ENCODE measurements around the gene STRA8.

Gene STRA8

DNA sequence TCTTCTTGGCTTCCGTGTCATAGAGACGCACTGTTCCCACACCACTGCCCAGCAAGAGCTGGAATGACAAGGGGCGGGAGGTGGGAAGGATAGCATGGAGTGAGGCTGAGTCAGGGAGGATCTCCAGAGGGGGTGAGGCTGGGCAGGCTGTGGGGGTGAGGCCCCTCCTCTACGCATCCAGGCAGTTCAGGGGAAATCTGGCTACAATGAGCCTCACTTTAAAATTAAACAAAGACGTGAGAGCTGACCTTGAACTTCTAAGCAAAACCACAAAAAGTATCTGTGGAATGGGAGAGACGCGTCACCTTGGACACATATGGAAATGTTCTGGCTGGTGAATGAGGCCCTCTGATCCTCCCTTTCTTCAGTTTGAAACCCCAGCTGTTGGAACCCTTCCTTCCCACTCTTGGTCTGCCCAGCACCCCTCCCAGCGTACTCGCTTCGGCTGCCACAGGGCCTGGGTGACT is 40.0 kb upstream of the STRA8 start:
- no peak overlapping the region for H3K27ac ChIP-seq
- TF ChIP-seq, protein P1, sequence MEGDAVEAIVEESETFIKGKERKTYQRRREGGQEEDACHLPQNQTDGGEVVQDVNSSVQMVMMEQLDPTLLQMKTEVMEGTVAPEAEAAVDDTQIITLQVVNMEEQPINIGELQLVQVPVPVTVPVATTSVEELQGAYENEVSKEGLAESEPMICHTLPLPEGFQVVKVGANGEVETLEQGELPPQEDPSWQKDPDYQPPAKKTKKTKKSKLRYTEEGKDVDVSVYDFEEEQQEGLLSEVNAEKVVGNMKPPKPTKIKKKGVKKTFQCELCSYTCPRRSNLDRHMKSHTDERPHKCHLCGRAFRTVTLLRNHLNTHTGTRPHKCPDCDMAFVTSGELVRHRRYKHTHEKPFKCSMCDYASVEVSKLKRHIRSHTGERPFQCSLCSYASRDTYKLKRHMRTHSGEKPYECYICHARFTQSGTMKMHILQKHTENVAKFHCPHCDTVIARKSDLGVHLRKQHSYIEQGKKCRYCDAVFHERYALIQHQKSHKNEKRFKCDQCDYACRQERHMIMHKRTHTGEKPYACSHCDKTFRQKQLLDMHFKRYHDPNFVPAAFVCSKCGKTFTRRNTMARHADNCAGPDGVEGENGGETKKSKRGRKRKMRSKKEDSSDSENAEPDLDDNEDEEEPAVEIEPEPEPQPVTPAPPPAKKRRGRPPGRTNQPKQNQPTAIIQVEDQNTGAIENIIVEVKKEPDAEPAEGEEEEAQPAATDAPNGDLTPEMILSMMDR (IDR thresholded peaks at IDR 0.05) = no peak
- no peaks in the 10 kb centered on the region for H3K27me3 ChIP-seq
- H3K4me3 ChIP-seq (ENCODE audit: low read depth in 1 of 2, low read length in 1 of 2) = no peak overlapping the region
- no peaks in the 10 kb centered on the region for H3K4me1 ChIP-seq (ENCODE audit: control insufficient read depth in 1 of 2, insufficient read depth in 1 of 2, low read depth in 1 of 2, low read length in 1 of 2)
- H3K36me3 ChIP-seq = peaks cover 84% of the 10 kb centered on the region
- no peaks in the 10 kb centered on the region for H3K9me3 ChIP-seq

DNA sequence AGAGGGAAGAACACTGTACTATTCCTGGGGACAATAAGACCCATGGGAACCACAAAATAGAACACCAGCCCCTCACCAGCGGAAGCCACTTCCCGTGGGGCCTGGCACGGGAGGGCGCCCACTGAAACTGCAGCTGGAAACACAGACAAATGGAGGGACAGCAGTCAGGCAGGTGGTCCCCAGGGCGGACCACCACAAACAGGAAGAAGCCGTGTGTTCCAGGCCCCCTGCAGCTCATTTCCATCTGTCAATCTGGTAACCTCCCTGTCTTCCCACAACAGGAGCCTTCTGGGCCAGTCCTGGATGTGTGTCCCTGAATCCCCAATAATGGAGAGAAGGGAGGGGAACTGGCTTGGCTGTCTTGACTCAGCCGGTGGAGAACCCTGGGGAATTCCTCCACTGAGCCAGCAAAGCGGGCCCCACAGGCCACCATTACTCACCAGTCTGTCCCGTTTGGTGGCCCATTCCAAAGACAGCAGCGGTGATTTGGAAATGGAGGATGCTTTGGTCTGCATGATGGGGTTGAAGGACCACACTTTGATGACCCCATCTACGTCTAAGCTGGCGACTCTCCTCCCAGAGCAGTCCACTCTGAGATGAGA is 39.0 kb upstream of the STRA8 start:
- Histone ChIP-seq H3K27ac (no peak overlapping the region), H3K27me3 (no peaks in the 10 kb centered on the region), H3K36me3 (peaks cover 84% of the 10 kb centered on the region), H3K4me3 (ENCODE audit: low read depth in 1 of 2, low read length in 1 of 2) (no peak overlapping the region), H3K4me1 (ENCODE audit: control insufficient read depth in 1 of 2, insufficient read depth in 1 of 2, low read depth in 1 of 2, low read length in 1 of 2) (no peaks in the 10 kb centered on the region), H3K9me3 (no peaks in the 10 kb centered on the region)
- TF ChIP-seq, protein P1 (IDR thresholded peaks at IDR 0.05) = no peak

DNA sequence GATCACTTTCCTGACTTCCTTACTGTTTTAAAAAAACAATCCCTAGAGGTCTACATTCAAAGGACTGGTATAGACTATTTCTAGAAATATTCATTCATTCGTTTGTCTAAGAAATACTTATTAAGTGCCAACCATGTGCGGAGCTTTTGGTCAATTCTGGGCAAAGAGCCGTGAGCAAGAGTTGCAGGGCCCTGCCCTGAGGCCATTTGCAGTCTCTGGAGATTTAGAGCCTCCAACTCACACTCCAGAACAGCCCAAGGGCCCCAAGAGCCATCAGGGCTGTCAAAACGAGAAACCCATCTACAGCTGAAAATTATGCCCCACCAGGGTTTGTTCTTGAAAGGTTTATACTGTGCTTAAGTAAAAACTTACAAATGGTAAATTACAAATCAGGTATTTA is 38.5 kb upstream of the STRA8 start:
- no peaks in the 10 kb centered on the region for H3K27me3 ChIP-seq

DNA sequence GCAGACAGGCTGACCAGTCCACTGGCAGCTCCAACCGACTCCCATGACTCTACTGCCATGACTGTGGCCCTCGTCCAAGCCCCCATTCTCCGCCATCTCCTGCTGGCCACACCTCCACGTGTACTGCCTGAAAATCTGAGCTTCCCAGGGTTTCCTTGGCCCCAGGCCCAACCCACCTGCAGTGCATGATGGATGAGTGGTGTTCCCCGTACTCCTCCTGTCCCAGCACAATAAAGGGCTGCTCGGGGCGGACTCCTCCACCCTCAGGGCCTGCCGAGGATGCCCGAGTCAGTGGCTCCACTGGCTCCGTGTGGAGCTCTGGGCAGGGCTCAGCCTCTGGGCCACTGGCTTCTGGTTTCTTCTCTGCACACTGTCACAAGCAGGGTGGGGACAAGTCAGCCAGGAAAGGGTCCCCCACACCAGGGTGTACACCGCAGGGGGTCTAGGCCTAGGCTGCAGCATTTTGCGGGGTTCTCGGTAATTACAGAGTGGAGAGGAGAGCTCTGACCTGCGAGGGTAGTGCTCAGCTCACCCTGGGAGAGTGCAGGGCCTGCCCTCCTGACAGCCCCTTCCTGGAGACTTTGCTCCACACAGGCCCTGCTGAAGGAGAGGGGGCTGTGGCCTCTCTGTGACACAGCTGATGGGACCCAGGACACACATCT is 37.5 kb upstream of the STRA8 start:
- Histone ChIP-seq H3K4me3 (ENCODE audit: low read depth in 1 of 2, low read length in 1 of 2) (no peak overlapping the region), H3K36me3 (peaks cover 94% of the 10 kb centered on the region), H3K27me3 (no peaks in the 10 kb centered on the region), H3K27ac (no peak overlapping the region), H3K4me1 (ENCODE audit: control insufficient read depth in 1 of 2, insufficient read depth in 1 of 2, low read depth in 1 of 2, low read length in 1 of 2) (no peaks in the 10 kb centered on the region), H3K9me3 (no peaks in the 10 kb centered on the region)
- TF ChIP-seq, protein P1 (IDR thresholded peaks at IDR 0.05) = no peak

More for the DNA sequence above, 38.5 kb upstream of the STRA8 start:
- Histone ChIP-seq H3K4me3 (ENCODE audit: low read depth in 1 of 2, low read length in 1 of 2) (no peak overlapping the region), H3K36me3 (peaks cover 87% of the 10 kb centered on the region), H3K27ac (no peak overlapping the region), H3K9me3 (no peaks in the 10 kb centered on the region), H3K4me1 (ENCODE audit: control insufficient read depth in 1 of 2, insufficient read depth in 1 of 2, low read depth in 1 of 2, low read length in 1 of 2) (no peaks in the 10 kb centered on the region)
- TF ChIP-seq, protein P1 (IDR thresholded peaks at IDR 0.05) = no peak

GRCh38 chr7:135197343-135197742 is 36.3 kb upstream of the STRA8 start:
- TF ChIP-seq, protein P1 (IDR thresholded peaks at IDR 0.05) = no peak
- H3K27me3 ChIP-seq = no peaks in the 10 kb centered on the region
- no peak overlapping the region for H3K27ac ChIP-seq
- H3K9me3 ChIP-seq = no peaks in the 10 kb centered on the region
- no peaks in the 10 kb centered on the region for H3K4me1 ChIP-seq (ENCODE audit: control insufficient read depth in 1 of 2, insufficient read depth in 1 of 2, low read depth in 1 of 2, low read length in 1 of 2)
- no peak overlapping the region for H3K4me3 ChIP-seq (ENCODE audit: low read depth in 1 of 2, low read length in 1 of 2)
- peaks cover 96% of the 10 kb centered on the region for H3K36me3 ChIP-seq
